ES-I3 (cell line): ENCODE results near the gene BSCL2.
A peak's percentile ranks its signal among the peaks of the same experiment; 100 is the strongest.
"Not testable (repeated sequence)": the region's sequence is repeated elsewhere in the genome, so short reads cannot be mapped to it uniquely, and the experiment has no call there.

Experiments
- H3K36me3 ChIP-seq: 2 replicates; pipeline ENCODE4 v1.6.1; 2013; ENCODE audit warnings: mild to moderate bottlenecking, low read length, control low read depth, moderate library complexity; ENCODE audit not compliant: insufficient read depth
- H3K4me1 ChIP-seq: 2 replicates; pipeline ENCODE4 v1.6.1; 2013; ENCODE audit warnings: mild to moderate bottlenecking, control low read depth, low read length; ENCODE audit not compliant: insufficient read depth
- H3K9ac ChIP-seq: 2 replicates; pipeline ENCODE4 v1.6.1; 2013; ENCODE audit warnings: low read depth, mild to moderate bottlenecking, low read length, moderate library complexity
- H3K9me3 ChIP-seq: 2 replicates; pipeline ENCODE4 v1.6.1; 2013; ENCODE audit warnings: mild to moderate bottlenecking, low read length, moderate library complexity; ENCODE audit not compliant: control insufficient read depth, insufficient read depth

Gene BSCL2

GRCh38 chr11:62682518-62682917, 24.7 kb downstream of the BSCL2 start:
- no peaks in the 10 kb centered on the region for H3K4me1 ChIP-seq
- H3K9me3 ChIP-seq = no peaks in the 10 kb centered on the region
- no peak overlapping the region for H3K9ac ChIP-seq
- H3K36me3 ChIP-seq = no peaks in the 10 kb centered on the region

- Histone ChIP-seq H3K9ac (no peak overlapping the region), H3K4me1 (no peaks in the 10 kb centered on the region), H3K36me3 (no peaks in the 10 kb centered on the region), H3K9me3 (no peaks in the 10 kb centered on the region)
Observed at GRCh38 chr11:62680825-62681240, 26.4 kb downstream of the BSCL2 start.

GRCh38 chr11:62678770-62679696, 28.2 kb downstream of the BSCL2 start, which contains the start of gene UBXN1:
UBXN1 (minus strand) TSS chr11:62679073; CDS start chr11:62678923, 150 bp downstream.
- Histone ChIP-seq H3K4me1 (no peaks in the 10 kb centered on the region), H3K9me3 (no peaks in the 10 kb centered on the region), H3K9ac (peak within 1 kb of the TSS; percentile 67), H3K36me3 (no peaks in the 10 kb centered on the region)

GRCh38 chr11:62678433-62678769, 28.8 kb downstream of the BSCL2 start:
- no peaks in the 10 kb centered on the region for H3K36me3 ChIP-seq
- peak overlapping the region; percentile 67 for H3K9ac ChIP-seq
- no peaks in the 10 kb centered on the region for H3K4me1 ChIP-seq
- no peaks in the 10 kb centered on the region for H3K9me3 ChIP-seq

- Histone ChIP-seq H3K9ac (peak overlapping the region; percentile 67; the same call in 1 of the 2 replicates), H3K36me3 (0 out of 2 replicates have a peak, but pooled peaks cover 4% of the 10 kb centered on the region), H3K4me1 (no peaks in the 10 kb centered on the region), H3K9me3 (no peaks in the 10 kb centered on the region)
Observed at GRCh38 chr11:62677714-62678113, 29.5 kb downstream of the BSCL2 start.

- no peaks in the 10 kb centered on the region for H3K4me1 ChIP-seq
- H3K9me3 ChIP-seq = no peaks in the 10 kb centered on the region
- H3K36me3 ChIP-seq = 0 out of 2 replicates have a peak, but pooled peaks cover 4% of the 10 kb centered on the region
- no peak overlapping the region for H3K9ac ChIP-seq
Observed at GRCh38 chr11:62677156-62677555, 30.1 kb downstream of the BSCL2 start.

GRCh38 chr11:62676698-62677097, 30.5 kb downstream of the BSCL2 start:
- 0 out of 2 replicates have a peak, but pooled peaks cover 4% of the 10 kb centered on the region for H3K36me3 ChIP-seq
- no peak overlapping the region for H3K9ac ChIP-seq
- no peaks in the 10 kb centered on the region for H3K4me1 ChIP-seq
- no peaks in the 10 kb centered on the region for H3K9me3 ChIP-seq

GRCh38 chr11:62675415-62675814, 31.8 kb downstream of the BSCL2 start:
- H3K9ac ChIP-seq, H3K36me3 ChIP-seq, H3K9me3 ChIP-seq, H3K4me1 ChIP-seq: not testable (repeated sequence)

- no peak overlapping the region for H3K9ac ChIP-seq
- no peaks in the 10 kb centered on the region for H3K9me3 ChIP-seq
- no peaks in the 10 kb centered on the region for H3K4me1 ChIP-seq
- H3K36me3 ChIP-seq = 0 out of 2 replicates have a peak, but pooled peaks cover 4% of the 10 kb centered on the region
Observed at GRCh38 chr11:62673196-62673525, 34.1 kb downstream of the BSCL2 start.

- Histone ChIP-seq H3K4me1 (peaks cover 4% of the 10 kb centered on the region; the same call in 1 of the 2 replicates), H3K36me3 (peaks cover 10% of the 10 kb centered on the region; the same call in 1 of the 2 replicates), H3K9ac (peak within 1 kb of the TSS; percentile 83), H3K9me3 (no peaks in the 10 kb centered on the region)
Observed at GRCh38 chr11:62671608-62672389, 35.4 kb downstream of the BSCL2 start, which contains the start of the genes LBHD1 and UQCC3. LBHD1 (minus strand) TSS chr11:62672267; CDS start chr11:62670031, 2,236 bp downstream. UQCC3 (plus strand) TSS chr11:62671673; CDS start chr11:62671746, 73 bp downstream.

- Histone ChIP-seq H3K9ac (peak overlapping the region; percentile 83), H3K36me3 (peaks cover 13% of the 10 kb centered on the region; the same call in 1 of the 2 replicates), H3K4me1 (peaks cover 10% of the 10 kb centered on the region; the same call in 1 of the 2 replicates), H3K9me3 (no peaks in the 10 kb centered on the region)
Observed at GRCh38 chr11:62671236-62671607, 36.0 kb downstream of the BSCL2 start.

- no peak overlapping the region for H3K9ac ChIP-seq
- H3K4me1 ChIP-seq = peaks cover 10% of the 10 kb centered on the region; the same call in 1 of the 2 replicates
- no peaks in the 10 kb centered on the region for H3K9me3 ChIP-seq
- H3K36me3 ChIP-seq = peaks cover 13% of the 10 kb centered on the region; the same call in 1 of the 2 replicates
Observed at GRCh38 chr11:62669420-62670161, 37.6 kb downstream of the BSCL2 start.

- H3K9ac ChIP-seq = 0 out of 2 replicates have a peak overlapping the region, but pooled peaks have one; percentile 99
- no peaks in the 10 kb centered on the region for H3K9me3 ChIP-seq
- H3K4me1 ChIP-seq = peaks cover 10% of the 10 kb centered on the region; the same call in 1 of the 2 replicates
- peaks cover 9% of the 10 kb centered on the region for H3K36me3 ChIP-seq
Observed at GRCh38 chr11:62667460-62667859, 39.8 kb downstream of the BSCL2 start.
